ENCODE measurements around the gene TTC34.

Gene TTC34, protein sequence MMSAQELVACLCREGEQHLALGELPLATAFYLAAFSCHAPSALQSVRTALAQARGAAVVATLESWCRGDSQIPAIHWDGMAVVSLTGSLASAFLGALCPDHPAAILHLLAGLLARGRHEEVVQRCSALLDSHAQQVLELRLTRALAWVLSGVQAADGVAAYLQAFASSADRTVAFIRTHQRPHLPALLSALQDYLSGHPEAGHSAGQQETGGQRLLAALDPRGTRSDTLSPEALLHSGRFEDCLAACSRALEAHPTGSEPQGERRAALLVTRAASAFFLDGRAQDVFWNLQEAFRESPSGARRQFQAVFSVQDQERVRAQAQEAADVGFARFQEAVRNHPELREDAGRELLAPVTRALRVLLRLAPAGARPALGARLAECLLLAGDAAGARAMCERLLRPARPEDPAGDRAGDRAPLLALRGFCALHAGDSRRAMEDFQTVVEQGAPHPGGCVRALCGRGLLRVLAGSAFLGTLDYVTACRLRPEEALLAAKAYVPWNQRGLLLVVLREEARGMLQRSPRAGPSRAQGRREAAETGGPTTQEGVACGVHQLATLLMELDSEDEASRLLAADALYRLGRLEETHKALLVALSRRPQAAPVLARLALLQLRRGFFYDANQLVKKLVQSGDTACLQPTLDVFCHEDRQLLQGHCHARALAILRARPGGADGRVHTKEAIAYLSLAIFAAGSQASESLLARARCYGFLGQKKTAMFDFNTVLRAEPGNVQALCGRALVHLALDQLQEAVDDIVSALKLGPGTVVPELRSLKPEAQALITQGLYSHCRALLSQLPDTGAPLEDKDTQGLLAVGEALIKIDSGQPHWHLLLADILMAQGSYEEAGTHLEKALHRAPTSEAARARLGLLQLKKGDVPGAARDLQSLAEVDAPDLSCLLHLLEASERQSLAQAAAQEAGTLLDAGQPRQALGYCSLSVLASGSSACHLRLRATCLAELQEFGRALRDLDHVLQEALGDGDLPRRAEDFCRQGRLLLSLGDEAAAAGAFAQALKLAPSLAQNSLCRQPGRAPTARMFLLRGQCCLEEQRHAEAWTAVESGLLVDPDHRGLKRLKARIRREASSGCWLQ

DNA sequence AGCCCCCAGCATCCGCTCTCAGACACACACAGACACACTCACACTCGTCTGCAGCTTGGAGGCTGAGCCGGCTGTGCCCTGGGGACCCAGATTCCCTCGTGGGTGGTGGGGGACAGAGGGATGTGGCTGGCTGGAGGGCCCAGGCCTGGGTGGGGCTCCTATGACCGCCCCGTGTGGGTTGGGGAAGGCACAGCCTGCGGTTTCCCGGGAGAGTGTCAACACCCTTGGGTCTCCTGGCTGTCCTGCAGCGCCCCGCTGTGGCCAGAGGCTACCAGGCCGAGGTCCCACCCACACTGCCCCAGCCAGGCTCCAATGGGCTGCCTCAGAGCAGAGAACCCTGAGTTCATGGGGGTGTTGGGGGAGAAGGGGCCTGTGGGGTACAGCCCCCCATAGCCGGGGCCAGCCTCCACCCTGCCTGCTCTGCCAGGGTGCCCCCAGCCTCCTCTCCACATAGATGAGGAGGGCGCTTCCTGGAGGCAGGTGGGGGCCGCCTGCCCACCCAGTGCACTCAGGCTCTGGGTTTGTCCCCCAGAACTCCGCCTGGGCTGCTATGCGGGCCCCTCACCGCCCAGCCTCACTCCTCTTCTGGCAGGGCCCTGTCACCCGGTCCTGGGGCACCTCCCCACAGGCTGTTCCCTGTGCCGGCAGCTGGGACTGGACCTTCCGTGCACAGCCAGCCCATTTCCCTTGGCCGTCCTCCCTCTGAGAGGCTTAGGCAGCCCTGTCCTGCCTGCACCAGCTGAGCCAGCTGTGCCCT, at the start of gene TTC34:
Gene TTC34 (minus strand): TSS at position 159 of the 757 bp plus-strand sequence. CDS start 866 bp downstream, outside the sequence.
- DNase-seq (ENCODE audit: low spot score): no peak

DNA sequence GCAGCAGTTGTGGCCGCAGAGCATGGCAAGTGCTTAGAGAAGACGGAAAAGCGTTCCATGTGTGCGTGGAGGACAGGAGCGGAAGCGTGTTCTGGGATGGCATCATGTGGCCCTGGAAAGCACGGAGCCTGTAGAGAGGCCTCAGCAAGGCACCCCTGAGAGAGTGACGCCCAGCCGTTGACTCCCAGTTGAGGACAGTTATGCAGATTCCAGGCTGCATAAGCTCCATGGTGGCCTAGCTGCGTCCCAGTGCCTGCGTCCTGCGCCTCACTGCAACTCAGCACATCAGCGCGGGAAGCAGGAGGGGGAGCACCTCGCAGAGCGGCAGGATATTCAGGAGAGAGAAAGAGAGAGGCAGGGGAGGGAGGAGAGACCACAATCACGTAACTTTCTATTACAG, 49.0 kb upstream of the TTC34 start:
- DNase-seq (ENCODE audit: low spot score): no peak

GRCh38 chr1:2848006-2848670, 46.6 kb upstream of the TTC34 start:
- no peak for DNase-seq (ENCODE audit: low spot score)

DNA sequence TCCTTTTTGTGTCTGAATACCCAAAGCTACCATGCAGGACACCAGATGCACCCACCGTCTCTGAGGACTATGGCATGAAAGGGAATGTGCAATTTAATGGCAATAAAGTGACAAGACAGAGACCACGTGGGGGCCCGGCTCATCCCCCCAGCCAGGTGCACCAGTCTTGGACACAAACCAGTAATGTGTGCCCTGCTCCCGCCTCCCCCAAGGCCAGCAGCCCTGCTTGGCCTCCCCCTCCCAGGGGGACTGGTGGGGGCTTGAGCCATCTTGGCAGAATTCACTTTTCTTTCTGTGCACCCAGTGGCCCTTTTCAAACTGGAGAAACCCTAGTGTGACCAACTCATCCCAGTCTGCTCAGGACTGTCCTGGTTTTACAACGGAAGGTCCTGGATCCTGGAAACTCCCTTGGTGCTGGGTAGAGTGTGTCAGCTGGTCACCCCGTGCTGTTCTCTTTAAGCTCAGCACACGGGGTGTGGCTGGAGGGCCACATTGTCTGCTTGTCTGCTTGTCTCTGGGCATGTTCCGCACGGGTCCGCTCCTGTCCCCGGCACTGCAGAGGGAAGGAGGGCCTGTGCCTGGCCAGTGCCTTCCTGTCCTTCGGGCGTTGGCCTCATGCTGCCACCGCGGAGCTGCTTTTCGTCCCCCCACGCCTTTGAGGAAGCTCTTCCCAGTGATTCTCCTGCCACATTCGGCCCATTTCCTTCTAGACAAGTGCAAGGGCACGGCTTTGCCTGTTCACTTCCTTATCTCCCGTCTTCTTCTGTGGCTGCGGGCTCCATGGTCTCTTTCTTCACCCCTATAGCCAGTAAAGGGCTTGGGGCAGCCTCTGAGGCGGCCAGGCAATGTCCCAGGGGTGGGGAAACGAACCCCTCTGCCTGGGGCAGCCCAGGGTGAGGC, 45.8 kb upstream of the TTC34 start:
- no peak for DNase-seq (ENCODE audit: low spot score)

DNA sequence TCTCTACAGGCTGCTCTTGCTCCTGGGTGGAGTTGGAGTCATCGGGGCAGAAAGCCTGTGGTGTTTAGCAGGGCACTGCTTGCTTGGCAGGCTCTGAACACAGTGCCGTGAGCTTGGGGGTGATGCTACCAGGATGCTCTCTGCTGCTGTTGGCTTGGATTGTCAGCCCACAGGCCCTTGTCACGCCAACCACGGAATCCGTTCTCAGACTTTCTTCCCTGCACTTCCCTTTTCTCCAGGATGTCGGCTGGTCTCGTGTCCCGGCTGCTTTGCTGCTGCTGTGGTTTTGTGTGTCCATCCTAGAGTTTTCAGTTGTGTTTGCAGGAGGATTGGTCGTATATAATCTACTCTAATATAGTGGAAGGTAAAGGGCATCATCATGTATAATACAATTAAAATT, 44.4 kb upstream of the TTC34 start:
- no peak for DNase-seq (ENCODE audit: low spot score)

DNA sequence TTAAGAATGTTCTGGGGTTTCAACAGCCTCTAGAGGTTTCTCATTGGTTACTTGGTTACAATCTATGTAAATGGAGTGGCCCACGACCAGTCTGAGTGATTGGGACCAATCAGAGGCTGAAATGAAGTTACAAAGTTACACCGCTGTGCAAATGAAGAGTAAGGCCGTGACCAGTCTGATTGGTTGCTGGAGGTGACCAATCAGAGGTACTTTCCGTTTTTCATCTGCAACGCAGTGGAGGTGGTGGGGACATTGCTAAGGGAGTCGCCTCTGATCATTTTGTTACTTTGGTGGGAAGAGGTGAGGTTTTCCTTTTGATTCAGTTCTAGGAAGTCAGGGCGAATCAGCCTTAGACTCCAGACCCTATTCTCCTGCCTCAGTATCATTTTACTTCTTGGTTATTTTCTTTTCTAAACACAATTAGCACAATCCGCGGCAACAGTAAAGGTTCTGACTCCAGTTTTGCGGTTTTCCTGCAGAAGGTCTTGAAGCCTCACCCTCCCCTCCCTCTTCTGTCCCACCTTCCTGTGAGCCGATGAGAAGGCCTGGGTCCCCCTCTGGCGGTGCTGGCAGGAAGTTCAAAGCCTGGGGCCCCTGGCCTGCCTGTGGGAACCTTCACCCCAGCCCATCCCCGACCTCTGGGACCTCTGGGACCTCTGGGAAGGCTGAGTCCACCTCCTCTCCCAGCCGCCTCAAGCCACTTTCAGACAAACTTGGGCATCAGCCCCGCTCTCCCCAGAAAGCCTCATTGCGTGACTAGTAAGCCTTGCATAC, 38.7 kb upstream of the TTC34 start:
- DNase-seq (ENCODE audit: low spot score): no peak

DNA sequence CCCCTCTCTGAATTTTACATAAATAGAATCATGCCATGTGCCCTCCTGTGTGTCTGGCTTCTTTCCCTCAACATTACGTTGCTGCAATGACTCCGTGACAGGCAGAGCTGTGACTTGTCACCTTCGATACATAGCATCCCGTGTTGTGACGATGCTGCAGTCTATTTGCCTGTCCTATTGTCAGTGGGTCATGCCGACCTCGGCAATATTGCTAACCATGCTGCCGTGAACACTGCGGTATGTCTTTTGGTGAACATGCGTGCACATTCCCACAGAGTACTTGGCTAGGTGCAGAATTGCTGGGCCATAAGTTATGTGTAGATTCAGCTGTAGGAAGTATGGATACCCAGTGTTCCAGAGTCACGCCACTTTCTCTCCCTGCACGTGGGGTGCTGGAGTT, 36.3 kb upstream of the TTC34 start:
- no peak for DNase-seq (ENCODE audit: low spot score)

- no peak for DNase-seq (ENCODE audit: low spot score)
Measured at GRCh38 chr1:2837316-2837715, 35.8 kb upstream of the TTC34 start.

DNA sequence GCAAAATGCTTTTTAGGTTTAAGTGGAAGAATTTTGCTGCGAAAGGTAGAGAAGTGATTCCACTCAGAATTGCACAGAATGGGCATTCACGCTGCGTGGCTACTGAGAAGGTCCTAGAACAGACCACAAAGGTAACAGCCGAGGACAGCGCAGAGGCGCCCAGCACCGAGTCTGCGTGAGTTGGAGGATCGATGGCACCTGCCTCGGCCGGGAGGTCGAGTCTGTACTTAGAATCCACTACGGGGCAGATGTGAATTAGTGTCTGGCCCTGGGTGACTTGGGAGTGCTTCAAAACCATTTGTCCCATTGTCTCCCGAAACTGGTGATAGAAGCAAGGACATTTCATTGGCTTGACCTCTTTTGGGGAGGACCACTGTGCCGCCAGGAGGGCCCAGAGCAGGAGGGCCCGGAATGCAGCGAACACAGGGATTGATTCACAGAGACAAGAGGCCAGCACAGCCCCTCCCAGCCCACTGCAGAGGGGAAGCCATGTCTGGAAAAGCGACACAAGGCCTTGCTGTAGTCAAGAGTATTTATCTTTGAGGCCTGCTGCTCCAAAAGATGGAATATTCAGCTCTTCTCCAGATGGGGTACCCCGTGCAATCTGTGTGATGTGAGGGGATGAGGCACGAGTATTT, 35.0 kb upstream of the TTC34 start:
- DNase-seq (ENCODE audit: low spot score): no peak

GRCh38 chr1:2835650-2836159, 34.2 kb upstream of the TTC34 start:
- DNase-seq (ENCODE audit: low spot score): no peak

DNA sequence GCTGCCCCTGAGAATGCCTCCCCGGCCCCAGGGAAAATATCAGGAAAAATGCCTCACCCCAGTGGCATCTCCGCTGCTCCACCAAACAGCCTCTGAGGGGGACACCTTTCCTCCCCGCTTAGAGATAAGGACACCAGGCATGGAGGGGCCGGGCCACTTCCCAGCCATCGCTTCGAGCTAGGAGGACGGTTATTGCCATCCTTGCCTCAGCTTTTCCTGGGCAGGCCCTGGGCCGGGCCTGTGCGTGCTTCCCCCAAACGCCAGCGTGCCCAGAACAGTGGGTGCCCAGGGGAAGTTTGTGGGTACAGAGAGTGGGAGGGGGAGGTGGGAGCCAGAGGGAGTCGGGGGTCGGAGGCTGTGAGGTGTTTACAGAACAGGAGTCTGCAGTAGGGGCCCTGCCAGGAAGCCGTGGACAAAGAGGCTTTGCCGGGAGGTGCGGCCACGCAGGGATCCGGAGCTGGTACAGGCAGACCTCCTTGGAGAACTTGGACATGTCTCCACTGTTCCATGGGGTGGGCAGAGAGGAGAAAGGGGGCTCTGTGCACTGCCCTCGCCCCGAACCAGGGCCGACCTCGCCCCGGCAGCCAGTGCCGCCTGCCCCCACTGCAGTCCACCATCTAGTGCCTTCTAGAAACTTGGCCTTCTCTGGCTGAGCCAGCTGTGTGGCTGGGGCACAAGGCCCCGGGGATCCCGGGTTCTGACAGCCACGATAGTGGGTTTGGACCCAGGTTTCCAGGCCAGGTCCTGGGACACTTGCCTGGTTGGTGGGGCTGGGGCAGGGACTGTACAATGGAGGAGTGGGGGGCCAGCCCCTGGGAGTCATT, 33.5 kb upstream of the TTC34 start:
- no peak for DNase-seq (ENCODE audit: low spot score)

- no peak for DNase-seq (ENCODE audit: low spot score)
Measured at GRCh38 chr1:2834146-2834475, 32.6 kb upstream of the TTC34 start.

- DNase-seq (ENCODE audit: low spot score): no peak
Measured at GRCh38 chr1:2833454-2834145, 32.1 kb upstream of the TTC34 start.

DNA sequence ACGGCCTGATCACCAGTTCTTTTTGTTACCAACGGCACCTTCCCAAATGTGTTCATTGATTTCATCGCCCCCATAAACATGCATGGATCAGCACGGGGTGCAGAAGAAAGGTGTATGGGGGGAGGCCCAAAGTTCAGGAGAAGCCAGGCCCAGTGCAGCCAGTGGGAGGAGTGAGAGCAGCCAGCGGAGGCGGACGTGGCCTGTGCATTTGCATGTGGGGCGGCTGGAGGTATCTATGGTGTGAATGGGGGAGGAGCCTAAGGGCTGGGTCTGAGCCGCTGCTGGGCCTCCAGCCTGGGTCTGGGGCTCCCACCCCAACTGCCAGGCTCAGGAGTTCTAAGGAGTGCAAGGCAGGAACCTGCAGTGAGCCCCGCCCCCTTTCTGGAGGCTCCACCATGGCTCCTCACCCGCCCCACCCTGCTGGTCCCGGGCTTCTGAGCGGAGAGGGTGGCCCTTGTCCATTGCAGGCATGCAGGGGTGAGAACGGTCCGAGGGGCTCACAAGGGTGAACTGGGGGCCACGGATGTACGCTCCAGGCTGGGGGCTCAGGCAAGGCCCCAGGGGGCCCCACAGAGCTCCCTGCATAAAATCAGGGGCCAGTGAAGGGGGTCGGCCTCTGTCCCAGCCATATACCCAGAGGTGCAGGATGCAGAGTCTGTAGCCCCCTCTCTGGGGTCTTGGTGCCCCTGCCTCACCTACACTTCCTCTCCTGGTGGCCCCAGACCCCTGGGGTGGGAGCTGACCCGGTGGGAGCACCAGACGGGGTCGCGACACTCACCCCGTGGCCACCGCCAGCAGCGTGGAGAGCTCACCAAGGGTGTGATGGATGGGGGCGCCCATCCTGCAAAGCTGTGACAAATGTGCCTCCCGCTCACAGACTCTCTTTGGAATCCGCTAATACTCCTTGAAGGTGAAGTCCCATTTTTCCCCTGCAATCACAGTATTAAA, 31.3 kb upstream of the TTC34 start:
- DNase-seq (ENCODE audit: low spot score): no peak

DNA sequence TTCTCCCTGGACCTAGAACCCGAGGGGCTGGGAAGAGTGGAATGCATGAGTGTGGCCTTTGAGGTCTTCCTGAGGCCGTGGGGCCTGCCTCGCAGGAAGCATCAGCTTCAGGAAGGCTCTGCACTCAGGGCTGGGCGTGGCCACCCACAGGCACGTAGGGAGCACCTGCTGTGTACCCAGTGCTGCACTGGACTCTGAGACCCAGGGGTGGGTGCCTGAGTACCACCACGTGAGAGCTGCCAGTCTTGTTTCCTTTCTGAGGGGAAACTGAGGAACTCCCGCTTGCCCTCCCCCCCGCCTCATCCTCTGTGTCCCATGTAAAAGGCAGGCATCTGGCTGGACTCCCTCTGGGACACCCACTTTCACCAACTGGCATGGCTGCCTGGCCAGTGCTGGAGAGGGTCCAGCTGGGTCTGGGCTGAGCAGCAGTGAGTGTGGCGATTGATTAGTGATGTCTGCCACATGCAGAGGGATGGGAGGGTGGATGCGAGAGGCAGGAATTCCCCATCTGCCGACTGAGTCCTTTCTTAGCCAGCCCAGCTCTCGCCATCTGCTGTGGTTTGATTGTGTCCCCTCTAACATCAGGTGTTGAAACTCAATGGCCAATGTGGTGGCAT, 30.2 kb upstream of the TTC34 start:
- no peak for DNase-seq (ENCODE audit: low spot score)

All from ecto neural progenitor cell (in vitro differentiated cells).